Stimulated activated CD4-positive, alpha-beta T cell treated with anti-CD3 and anti-CD28 coated beads, Interleukin-12 subunit alpha, Interleukin-12 subunit beta, amount 100 ng/mL, for 24 hours (primary cell): ENCODE results near the gene MICAL2.

Experiments used
- DNase-seq, 2 experiments: peaks; one replicate each; pipeline ENCODE4 v3.0.0-alpha.2; 2020; ENCODE audit warnings: low read depth in 2 of 2

The MICAL2 gene

GRCh38 chr11:12246147-12246546 lies 135.8 kb downstream of the MICAL2 start:
- no peak for DNase-seq

GRCh38 chr11:12246989-12247388 lies 136.6 kb downstream of the MICAL2 start:
- no peak for DNase-seq

- DNase-seq: no peak
Measured at GRCh38 chr11:12247543-12248254, 137.3 kb downstream of the MICAL2 start.

GRCh38 chr11:12248330-12248729 lies 137.9 kb downstream of the MICAL2 start:
- no peak for DNase-seq

GRCh38 chr11:12249590-12250260 lies 139.3 kb downstream of the MICAL2 start:
- DNase-seq: no peak

- no peak for DNase-seq
Measured at GRCh38 chr11:12251666-12252560, 141.5 kb downstream of the MICAL2 start.

- no peak for DNase-seq
Measured at GRCh38 chr11:12253843-12254281, 143.5 kb downstream of the MICAL2 start.

GRCh38 chr11:12258451-12258850 lies 148.1 kb downstream of the MICAL2 start:
- DNase-seq: no peak

GRCh38 chr11:12259956-12260355 lies 149.6 kb downstream of the MICAL2 start:
- DNase-seq: no peak

- DNase-seq: no peak
Measured at GRCh38 chr11:12260731-12261521, 150.5 kb downstream of the MICAL2 start.

GRCh38 chr11:12261551-12261950 lies 151.2 kb downstream of the MICAL2 start:
- DNase-seq: no peak

GRCh38 chr11:12263141-12263693 lies 152.8 kb downstream of the MICAL2 start:
- no peak for DNase-seq

- no peak for DNase-seq
Measured at GRCh38 chr11:12264361-12264760, 154.0 kb downstream of the MICAL2 start.

GRCh38 chr11:12266132-12266531 lies 155.7 kb downstream of the MICAL2 start:
- DNase-seq: no peak

- no peak for DNase-seq
Measured at GRCh38 chr11:12266943-12267342, 156.6 kb downstream of the MICAL2 start.

- no peak for DNase-seq
Measured at GRCh38 chr11:12267921-12268320, 157.5 kb downstream of the MICAL2 start.

GRCh38 chr11:12269104-12269441 lies 158.7 kb downstream of the MICAL2 start:
- no peak for DNase-seq

GRCh38 chr11:12269446-12270214 lies 159.2 kb downstream of the MICAL2 start:
- DNase-seq: no peak

GRCh38 chr11:12270215-12270797 lies 159.9 kb downstream of the MICAL2 start:
- DNase-seq: no peak

GRCh38 chr11:12270817-12271216 lies 160.4 kb downstream of the MICAL2 start:
- DNase-seq: no peak
